Vagina (tissue), 2 donors: ENCODE results near the gene FBXW2.

ENCODE experiments used
- CTCF ChIP-seq, 3 experiments: fragments of 450-650 bp in 2 of 3; fragments of 200-600 bp in 1 of 3; sonication (generic) in 1 of 3; IDR thresholded peaks; one replicate each; pipeline ENCODE4 v1.5.1; 2017 to 2019; ENCODE audit warnings: antibody characterized with exemption in 3 of 3, mild to moderate bottlenecking in 2 of 3, moderate library complexity in 2 of 3
- POLR2A ChIP-seq, 2 donors: fragments of 450-650 bp; IDR thresholded peaks; one replicate each; pipeline ENCODE4 v1.6.1; 2017; ENCODE audit warnings: antibody characterized with exemption in 2 of 2, mild to moderate bottlenecking in 2 of 2, moderate library complexity in 2 of 2

GRCh38 chr9:120714088-120714845, 78.9 kb downstream of the FBXW2 start, which contains the start of gene MEGF9:
- TF ChIP-seq CTCF (IDR thresholded peaks at IDR 0.05) (no peak), POLR2A (IDR thresholded peaks at IDR 0.05) (peak in 1 of 2 donors; percentile 88)
